ENCODE results near the gene HRH4. TPM values are rescaled to one million over a fixed set of nuclear protein-coding genes. Genes with fewer than 3 reads are reported as not detected.

HRH4 gene
- total and polyA plus RNA-seq, 2 donors (not counting 1 experiment from before 2014, with no cell fraction given), result 0.03 to 0.07 TPM

GRCh38 chr18:24462838-24463775, 2.7 kb downstream of the HRH4 start:
- POLR2A ChIA-PET, result no interaction called here
- CTCF ChIA-PET, result no interaction called here
- H3K27me3 ChIP-seq (replicated peaks in 1 of 4; ENCODE audit: control extremely low read depth in 1 of 4, control insufficient read depth in 3 of 4, insufficient read depth in 4 of 4, low read length in 3 of 4), result no peaks in the 10 kb centered on the region
- H3K4me1 ChIP-seq (ENCODE audit: control insufficient read depth in 2 of 2, insufficient read depth in 2 of 2, low read length in 2 of 2), result no peaks in the 10 kb centered on the region
- H3K9me3 ChIP-seq (ENCODE audit: control extremely low read depth in 1 of 3, control insufficient read depth in 2 of 3, insufficient read depth in 1 of 3, low read length in 2 of 3), result peaks cover 0 to 1% (median 0%) of the 10 kb centered on the region in 3 donors
- Mint-ChIP-seq H3K9me3 (ENCODE audit: insufficient read depth) (no peaks in the 10 kb centered on the region), H3K4me1 (no peaks in the 10 kb centered on the region), H3K27ac (no peak overlapping the region), H3K27me3 (peaks cover 13% of the 10 kb centered on the region), H3K4me3 (no peak overlapping the region)
- TF ChIP-seq EZH2 (IDR thresholded peaks at IDR 0.05; ENCODE audit: borderline replicate concordance, insufficient read depth, low read depth, low read length, poor library complexity, severe bottlenecking), result no peak
- no peak for TF ChIP-seq CTCF (IDR thresholded peaks at IDR 0.05)
- 93% methylated on average over 3 of the region's 5 CpGs for WGBS (ENCODE audit: insufficient coverage)
- H3K36me3 ChIP-seq (replicated peaks in 1 of 2; ENCODE audit: control extremely low read depth in 1 of 2, control insufficient read depth in 1 of 2, extremely low read depth in 1 of 2, insufficient read depth in 2 of 2, low read length in 1 of 2), result no peaks in the 10 kb centered on the region
- H2AFZ ChIP-seq (ENCODE audit: insufficient read depth, low read depth, low read length, poor library complexity, severe bottlenecking), result no peak overlapping the region
- H3K79me2 ChIP-seq (ENCODE audit: control insufficient read depth, insufficient read depth, low read length), result no peaks in the 10 kb centered on the region
- no peak overlapping the region for H3K4me3 ChIP-seq (ENCODE audit: control extremely low read depth in 1 of 5, extremely low read depth in 1 of 5, insufficient read depth in 1 of 5, low read depth in 2 of 5, low read length in 4 of 5)
- H3K27ac ChIP-seq (ENCODE audit: low read length in 2 of 2), result no peak overlapping the region
- H3K4me2 ChIP-seq (replicated peaks; ENCODE audit: low read depth, low read length, poor library complexity, severe bottlenecking), result no peak overlapping the region
- intact Hi-C loops (cut with micrococcal nuclease), result no loop called here
- H3K9ac ChIP-seq (ENCODE audit: low read length), result no peak overlapping the region
- no peak for DNase-seq
- H4K20me1 ChIP-seq (ENCODE audit: control insufficient read depth, insufficient read depth, low read length, poor library complexity, severe bottlenecking), result no peaks in the 10 kb centered on the region
- ATAC-seq (ENCODE audit: low read depth), result no peak

GRCh38 chr18:24465486-24465885, 5.0 kb downstream of the HRH4 start:
- no peak for DNase-seq
- ChIA-PET POLR2A (no interaction called here), CTCF (no interaction called here)
- TF ChIP-seq CTCF (IDR thresholded peaks at IDR 0.05) (no peak), EZH2 (IDR thresholded peaks at IDR 0.05; ENCODE audit: borderline replicate concordance, insufficient read depth, low read depth, low read length, poor library complexity, severe bottlenecking) (no peak)
- Histone ChIP-seq H3K9ac (ENCODE audit: low read length) (no peak overlapping the region), H3K79me2 (ENCODE audit: control insufficient read depth, insufficient read depth, low read length) (no peaks in the 10 kb centered on the region), H3K4me1 (ENCODE audit: control insufficient read depth in 2 of 2, insufficient read depth in 2 of 2, low read length in 2 of 2) (no peaks in the 10 kb centered on the region), H3K36me3 (replicated peaks in 1 of 2; ENCODE audit: control extremely low read depth in 1 of 2, control insufficient read depth in 1 of 2, extremely low read depth in 1 of 2, insufficient read depth in 2 of 2, low read length in 1 of 2) (no peaks in the 10 kb centered on the region), H4K20me1 (ENCODE audit: control insufficient read depth, insufficient read depth, low read length, poor library complexity, severe bottlenecking) (no peaks in the 10 kb centered on the region), H3K4me2 (replicated peaks; ENCODE audit: low read depth, low read length, poor library complexity, severe bottlenecking) (no peak overlapping the region), H3K4me3 (ENCODE audit: control extremely low read depth in 1 of 5, extremely low read depth in 1 of 5, insufficient read depth in 1 of 5, low read depth in 2 of 5, low read length in 4 of 5) (no peak overlapping the region), H3K27me3 (replicated peaks in 1 of 4; ENCODE audit: control extremely low read depth in 1 of 4, control insufficient read depth in 3 of 4, insufficient read depth in 4 of 4, low read length in 3 of 4) (no peaks in the 10 kb centered on the region), H3K27ac (ENCODE audit: low read length in 2 of 2) (no peak overlapping the region), H2AFZ (ENCODE audit: insufficient read depth, low read depth, low read length, poor library complexity, severe bottlenecking) (no peak overlapping the region), H3K9me3 (ENCODE audit: control extremely low read depth in 1 of 3, control insufficient read depth in 2 of 3, insufficient read depth in 1 of 3, low read length in 2 of 3) (peaks cover 0 to 1% (median 0%) of the 10 kb centered on the region in 3 donors)
- no peaks in the 10 kb centered on the region for H3K9me3 Mint-ChIP-seq (ENCODE audit: insufficient read depth)
- no peak overlapping the region for H3K4me3 Mint-ChIP-seq
- H3K4me1 Mint-ChIP-seq, result no peaks in the 10 kb centered on the region
- H3K27me3 Mint-ChIP-seq, result peaks cover 13% of the 10 kb centered on the region
- no peak overlapping the region for H3K27ac Mint-ChIP-seq
- no peak for ATAC-seq (ENCODE audit: low read depth)
- 92% methylated on average over 5 of the region's 7 CpGs for WGBS (ENCODE audit: insufficient coverage)
- intact Hi-C loops (cut with micrococcal nuclease), result no loop called here
